SK-N-SH (cell line): ENCODE results near the gene MMP3. TPM values are rescaled to one million over a fixed set of nuclear protein-coding genes. Genes with fewer than 3 reads are reported as not detected.

Source experiments
- CTCF ChIA-PET: fragments of 300-600, 350-600 bp; formaldehyde crosslinking; extraction: SDS; loops from one replicate; lab custom pipeline; 2021; lab: Yijun Ruan, JAX
- POLR2A ChIA-PET: fragments of 350-600 bp; sonication (Branson Sonifier 250); formaldehyde crosslinking; extraction: SDS; loops from one replicate; lab custom pipeline; 2020; ENCODE audit warnings: antibody characterized with exemption, inconsistent platforms; lab: Yijun Ruan, JAX
- DNase-seq: peaks from one replicate; pipeline ENCODE4 v3.0.0; 2012
- H2AFZ ChIP-seq: fragments of 200-600 bp; sonication (generic); 2 replicates; pipeline ENCODE4 v1.8.1; 2016; ENCODE audit warnings: antibody characterized with exemption, mild to moderate bottlenecking, low read depth
- H3F3A ChIP-seq: fragments of 200-600 bp; sonication (generic); replicated peaks from 2 replicates; pipeline ENCODE3; 2016; ENCODE audit warnings: antibody characterized with exemption, mild to moderate bottlenecking; ENCODE audit not compliant: insufficient read depth
- H3K27ac ChIP-seq, 2 experiments: fragments of 200-500 bp in 1 of 2; fragments of 200-600 bp in 1 of 2; sonication (Bioruptor generic) in 1 of 2; sonication (generic), shearing (Covaris generic) in 1 of 2; 2 replicates each; pipeline versions ENCODE4 v1.5.1 to v1.6.1; 2014 to 2016; ENCODE audit warnings: low read depth in 2 of 2, inconsistent platforms in 1 of 2, low read length in 1 of 2, mild to moderate bottlenecking in 1 of 2, mixed read lengths in 1 of 2
- H3K27me3 ChIP-seq: fragments of 200-600 bp; sonication (generic), shearing (Covaris generic); 2 replicates; pipeline ENCODE4 v1.6.1; 2016; ENCODE audit warnings: mixed run types; ENCODE audit not compliant: insufficient read depth
- H3K36me3 ChIP-seq, 2 experiments: fragments of 200-500 bp in 1 of 2; fragments of 200-600 bp in 1 of 2; sonication (Bioruptor generic) in 1 of 2; sonication (generic) in 1 of 2; replicated peaks in 1 of 2; 2 replicates each; pipeline versions ENCODE3 to v1.5.1; 2014 to 2016; ENCODE audit warnings: low read length in 1 of 2, mild to moderate bottlenecking in 1 of 2; ENCODE audit not compliant: insufficient read depth in 2 of 2, control insufficient read depth in 1 of 2
- H3K4me1 ChIP-seq, 2 experiments: fragments of 200-500 bp in 1 of 2; fragments of 200-600 bp in 1 of 2; sonication (Bioruptor generic) in 1 of 2; sonication (generic), shearing (Covaris generic) in 1 of 2; 2 replicates each; pipeline versions ENCODE4 v1.5.1 to v1.6.1; 2014 to 2016; ENCODE audit warnings: low read depth in 1 of 2, low read length in 1 of 2, mixed run types in 1 of 2; ENCODE audit not compliant: insufficient read depth in 2 of 2, control insufficient read depth in 1 of 2
- H3K4me2 ChIP-seq: fragments of 200-600 bp; sonication (generic), shearing (Covaris generic); 2 replicates; pipeline ENCODE4 v1.6.1; 2017; ENCODE audit warnings: mixed run types
- H3K4me3 ChIP-seq, 2 experiments: fragments of 200-500 bp in 1 of 2; fragments of 200-600 bp in 1 of 2; sonication (Bioruptor generic) in 1 of 2; sonication (generic), shearing (Covaris generic) in 1 of 2; 2 replicates each; pipeline versions ENCODE4 v1.5.1 to v1.8.1; 2014 to 2016; ENCODE audit warnings: low read depth in 2 of 2, inconsistent platforms in 1 of 2, low read length in 1 of 2, mild to moderate bottlenecking in 1 of 2, mixed read lengths in 1 of 2, moderate library complexity in 1 of 2
- H3K79me2 ChIP-seq: fragments of 200-600 bp; sonication (generic); 2 replicates; pipeline ENCODE4 v1.8.1; 2017; ENCODE audit warnings: mild to moderate bottlenecking; ENCODE audit not compliant: insufficient read depth
- H3K9ac ChIP-seq: fragments of 200-600 bp; sonication (generic); 2 replicates; pipeline ENCODE4 v1.6.1; 2017; ENCODE audit warnings: mixed run types
- H3K9me2 ChIP-seq: fragments of 200-600 bp; sonication (generic); 2 replicates; pipeline ENCODE4 v1.6.1; 2017; ENCODE audit warnings: mixed run types
- H3K9me3 ChIP-seq: fragments of 200-600 bp; sonication (generic); 2 replicates; pipeline ENCODE4 v1.6.1; 2017; ENCODE audit warnings: mixed run types, mild to moderate bottlenecking, moderate library complexity
- H4K20me1 ChIP-seq: fragments of 200-600 bp; sonication (generic); 2 replicates; pipeline ENCODE4 v1.6.1; 2017; ENCODE audit warnings: mild to moderate bottlenecking, mixed run types; ENCODE audit not compliant: insufficient read depth
- ELF1 ChIP-seq: IDR thresholded peaks from 2 replicates; pipeline ENCODE4 v1.4.0; 2012
- EP300 ChIP-seq, 2 experiments: IDR thresholded peaks; 2 replicates each; pipeline versions ENCODE4 v1.4.0 to v1.6.1; 2012; ENCODE audit warnings: borderline replicate concordance in 1 of 2, low read depth in 1 of 2, low read length in 1 of 2
- FOXJ3 ChIP-seq: sonication (generic); formaldehyde crosslinking; IDR thresholded peaks from 2 replicates; pipeline ENCODE4 v1.5.1; 2020; ENCODE audit warnings: mild to moderate bottlenecking, missing genetic modification reagents
- GABPA ChIP-seq: IDR thresholded peaks from 2 replicates; pipeline ENCODE4 v1.4.0; 2012; ENCODE audit warnings: low read depth, mild to moderate bottlenecking
- GATA2 ChIP-seq: sonication (generic); formaldehyde crosslinking; IDR thresholded peaks from 2 replicates; pipeline ENCODE4 v1.5.0; 2020; ENCODE audit warnings: mild to moderate bottlenecking, missing genetic modification reagents
- JUND ChIP-seq: IDR thresholded peaks from 2 replicates; pipeline ENCODE4 v1.4.0; 2012
- MAX ChIP-seq: IDR thresholded peaks from 2 replicates; pipeline ENCODE4 v1.4.0; 2012; ENCODE audit warnings: low read depth
- MEF2A ChIP-seq: IDR thresholded peaks from 2 replicates; pipeline ENCODE4 v1.4.0; 2012; ENCODE audit warnings: low read depth, borderline replicate concordance
- NRF1 ChIP-seq: IDR thresholded peaks from 2 replicates; pipeline ENCODE4 v1.6.1; 2012; ENCODE audit warnings: low read depth, mild to moderate bottlenecking, low read length
- PBX3 ChIP-seq: IDR thresholded peaks from 2 replicates; pipeline ENCODE4; 2012
- RCOR1 ChIP-seq: fragments of 150-350 bp; IDR thresholded peaks from 2 replicates; pipeline ENCODE4 v1.6.1; 2017; ENCODE audit warnings: antibody characterized with exemption, low read length
- REST ChIP-seq: IDR thresholded peaks from 2 replicates; pipeline ENCODE4 v1.6.1; 2012; ENCODE audit warnings: mild to moderate bottlenecking, low read depth, low read length, moderate library complexity
- RXRA ChIP-seq: IDR thresholded peaks from 2 replicates; pipeline ENCODE4 v1.4.0; 2012; ENCODE audit warnings: low read depth, mild to moderate bottlenecking, borderline replicate concordance
- SIN3A ChIP-seq: IDR thresholded peaks from 2 replicates; pipeline ENCODE4 v1.6.1; 2012; ENCODE audit warnings: low read depth, mild to moderate bottlenecking, low read length, moderate library complexity, borderline replicate concordance
- TCF12 ChIP-seq: IDR thresholded peaks from 2 replicates; pipeline ENCODE4 v1.4.0; 2012
- USF1 ChIP-seq: IDR thresholded peaks from 2 replicates; pipeline ENCODE4 v1.4.0; 2012; ENCODE audit warnings: low read depth, borderline replicate concordance
- WGBS: methylation state at CpG from one replicate; pipeline ENCODE4 v1.1.6; 2017; ENCODE audit warnings: low lambda C conversion rate; 5-methylcytosine and 5-hydroxymethylcytosine counted together
- polyA plus RNA-seq, 3 experiments: library from polyadenylated mRNA; depleted of rRNA; stranded (reverse); fragments of >200 nt; gene quantifications; 2 replicates each; pipeline ENCODE4 v1.2.3, GENCODE V29; 2012
- TF ChIP-seq, protein P1 (sequence below): fragments of 150-350 bp; IDR thresholded peaks from 2 replicates; pipeline ENCODE4 v1.6.1; 2017; ENCODE audit warnings: antibody characterized with exemption, low read length, low read depth, borderline replicate concordance
- TF ChIP-seq, protein P2 (sequence below): IDR thresholded peaks from 2 replicates; pipeline ENCODE4 v1.4.0; 2012; ENCODE audit warnings: low read depth, borderline replicate concordance

The MMP3 gene
- 39.3 and 48.4 TPM in 2 replicates for polyA plus RNA-seq (2012; rRNA removed)
- polyA plus RNA-seq (2012; cell fraction: cytosol; rRNA removed), result 45.7 and 54.1 TPM in 2 replicates
- polyA plus RNA-seq (2012; cell fraction: nucleus; rRNA removed), result 14.4 and 28.1 TPM in 2 replicates

DNA sequence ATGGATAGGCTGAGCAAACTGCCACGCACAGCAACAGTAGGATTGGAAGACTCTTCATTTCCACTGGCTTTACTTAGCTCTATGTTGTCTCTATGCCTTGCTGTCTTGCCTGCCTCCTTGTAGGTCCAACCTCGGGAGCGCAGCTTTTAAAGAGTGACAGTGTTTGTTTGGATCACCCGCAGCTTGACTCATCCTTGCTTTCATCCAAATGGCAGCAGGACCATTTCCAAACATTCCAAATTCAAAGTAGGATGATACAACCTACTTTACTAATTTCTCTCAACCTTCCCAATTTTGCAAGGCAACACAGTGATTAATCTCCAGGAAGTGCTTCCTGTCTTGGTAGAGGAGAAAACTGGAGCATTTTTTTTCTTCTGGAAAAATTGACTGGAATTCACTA, at the start of gene MMP3:
Gene MMP3, minus strand, starts transcription at position 121 of the 400 bp plus-strand sequence. Its CDS starts 63 bp downstream, at position 58.
- Histone ChIP-seq H2AFZ (no peak within 1 kb of the TSS; the same call in 1 of the 2 replicates), H3K4me3 (no peak within 1 kb of the TSS; a peak in 1 of 4 replicates)
- no peak for DNase-seq

GRCh38 chr11:102891736-102892135, 48.3 kb upstream of the MMP3 start:
- ChIA-PET CTCF (interaction anchor here (1.2 kb wide), 1 partner anchor 11 kb away, joined by 3 read pairs; no protein-coding TSS in a partner anchor), POLR2A (no interaction called here)
- Histone ChIP-seq H3K27me3 (no peaks in the 10 kb centered on the region), H2AFZ (no peak overlapping the region), H3K27ac (no peak overlapping the region), H3K4me2 (no peak overlapping the region), H3K9me2 (no peaks in the 10 kb centered on the region), H3K9ac (no peak overlapping the region), H3K79me2 (no peaks in the 10 kb centered on the region), H3K4me3 (no peak overlapping the region), H3K9me3 (no peaks in the 10 kb centered on the region), H3K36me3 (no peaks in the 10 kb centered on the region), H3F3A (no peaks in the 10 kb centered on the region), H4K20me1 (no peaks in the 10 kb centered on the region), H3K4me1 (no peaks in the 10 kb centered on the region)
- 94% methylated on average over 1 of the region's 1 CpG for WGBS
- DNase-seq, result no peak
- TF ChIP-seq, protein P1, sequence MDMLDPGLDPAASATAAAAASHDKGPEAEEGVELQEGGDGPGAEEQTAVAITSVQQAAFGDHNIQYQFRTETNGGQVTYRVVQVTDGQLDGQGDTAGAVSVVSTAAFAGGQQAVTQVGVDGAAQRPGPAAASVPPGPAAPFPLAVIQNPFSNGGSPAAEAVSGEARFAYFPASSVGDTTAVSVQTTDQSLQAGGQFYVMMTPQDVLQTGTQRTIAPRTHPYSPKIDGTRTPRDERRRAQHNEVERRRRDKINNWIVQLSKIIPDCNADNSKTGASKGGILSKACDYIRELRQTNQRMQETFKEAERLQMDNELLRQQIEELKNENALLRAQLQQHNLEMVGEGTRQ, result no peak
- TF ChIP-seq REST, result no peak
- TF ChIP-seq MEF2A, result no peak
- TF ChIP-seq USF1, result no peak
- TF ChIP-seq RXRA, result no peak
- TF ChIP-seq RCOR1, result no peak
- TF ChIP-seq ELF1, result no peak
- TF ChIP-seq NRF1, result no peak
- no peak for TF ChIP-seq FOXJ3
- no peak for TF ChIP-seq JUND
- TF ChIP-seq SIN3A, result no peak
- TF ChIP-seq, protein P2, sequence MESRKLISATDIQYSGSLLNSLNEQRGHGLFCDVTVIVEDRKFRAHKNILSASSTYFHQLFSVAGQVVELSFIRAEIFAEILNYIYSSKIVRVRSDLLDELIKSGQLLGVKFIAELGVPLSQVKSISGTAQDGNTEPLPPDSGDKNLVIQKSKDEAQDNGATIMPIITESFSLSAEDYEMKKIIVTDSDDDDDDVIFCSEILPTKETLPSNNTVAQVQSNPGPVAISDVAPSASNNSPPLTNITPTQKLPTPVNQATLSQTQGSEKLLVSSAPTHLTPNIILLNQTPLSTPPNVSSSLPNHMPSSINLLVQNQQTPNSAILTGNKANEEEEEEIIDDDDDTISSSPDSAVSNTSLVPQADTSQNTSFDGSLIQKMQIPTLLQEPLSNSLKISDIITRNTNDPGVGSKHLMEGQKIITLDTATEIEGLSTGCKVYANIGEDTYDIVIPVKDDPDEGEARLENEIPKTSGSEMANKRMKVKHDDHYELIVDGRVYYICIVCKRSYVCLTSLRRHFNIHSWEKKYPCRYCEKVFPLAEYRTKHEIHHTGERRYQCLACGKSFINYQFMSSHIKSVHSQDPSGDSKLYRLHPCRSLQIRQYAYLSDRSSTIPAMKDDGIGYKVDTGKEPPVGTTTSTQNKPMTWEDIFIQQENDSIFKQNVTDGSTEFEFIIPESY, result no peak
- TF ChIP-seq TCF12, result no peak
- no peak for TF ChIP-seq MAX

More for the DNA sequence above, at the start of gene MMP3:
- Histone ChIP-seq H3K79me2 (no peaks in the 10 kb centered on the region), H3K9ac (no peak within 1 kb of the TSS), H3K9me2 (no peaks in the 10 kb centered on the region), H3F3A (peaks cover 8% of the 10 kb centered on the region), H3K9me3 (no peaks in the 10 kb centered on the region), H3K4me2 (peak within 1 kb of the TSS; percentile 54; the same call in 1 of the 2 replicates), H3K27ac (peak within 1 kb of the TSS in 1 of 2 experiments; percentile 30; a peak in 2 of 4 replicates), H4K20me1 (no peaks in the 10 kb centered on the region), H3K27me3 (no peaks in the 10 kb centered on the region), H3K36me3 (no peaks in the 10 kb centered on the region), H3K4me1 (peaks cover 0 to 20% of the 10 kb centered on the region in 2 experiments; a peak in 1 of 4 replicates)
- WGBS, result 8% methylated on average over 4 of the region's 4 CpGs
- ChIA-PET CTCF (no interaction called here), POLR2A (no interaction called here)
- TF ChIP-seq EP300 (IDR thresholded peaks at IDR 0.05; ENCODE audit: borderline replicate concordance in 1 of 2, low read depth in 1 of 2, low read length in 1 of 2) (0 out of 4 replicates have a peak, but pooled peaks of 1 of the 2 experiments have one; percentile 30), ELF1 (no peak), GATA2 (CRISPR knock-in tag) (no peak), GABPA (no peak), PBX3 (peak; percentile 26; the same call in 1 of the 2 replicates)
